MG63 (cell line): ENCODE measurements around the gene OCIAD2. TPM values are rescaled to one million over a fixed set of nuclear protein-coding genes. Genes with fewer than 3 reads are reported as not detected.
"Not testable (repeated sequence)": the region's sequence is repeated elsewhere in the genome, so short reads cannot be mapped to it uniquely, and the experiment has no call there.

Experiments used
- DNase-seq: peaks from one replicate; pipeline ENCODE4 v3.0.0-alpha.2; 2020
- H3K27me3 ChIP-seq: fragments of 250-450 bp; sonication (Bioruptor Pico); 2 replicates; pipeline ENCODE4 v1.5.1; 2020; ENCODE audit warnings: mild to moderate bottlenecking, moderate library complexity
- H3K36me3 ChIP-seq: fragments of 250-450 bp; sonication (Bioruptor Pico); 2 replicates; pipeline ENCODE4 v1.5.1; 2020; ENCODE audit warnings: mild to moderate bottlenecking, moderate library complexity
- H3K4me3 ChIP-seq: fragments of 250-450 bp; sonication (Bioruptor Pico); 2 replicates; pipeline ENCODE4 v1.5.1; 2020; ENCODE audit warnings: mild to moderate bottlenecking, moderate library complexity
- H3K9me3 ChIP-seq: fragments of 250-450 bp; sonication (Bioruptor Pico); 2 replicates; pipeline ENCODE4 v1.5.1; 2020; ENCODE audit warnings: mild to moderate bottlenecking, moderate library complexity
- total RNA-seq: library from RNA; depleted of rRNA; stranded (reverse); fragments of >200 nt; shearing (Covaris generic); gene quantifications from 2 replicates; pipeline ENCODE4 v1.2.3, GENCODE V29; 2014; ENCODE audit warnings: low replicate concordance

The OCIAD2 gene
- total RNA-seq, 1 experiment from 2014 or later = not detected

DNA sequence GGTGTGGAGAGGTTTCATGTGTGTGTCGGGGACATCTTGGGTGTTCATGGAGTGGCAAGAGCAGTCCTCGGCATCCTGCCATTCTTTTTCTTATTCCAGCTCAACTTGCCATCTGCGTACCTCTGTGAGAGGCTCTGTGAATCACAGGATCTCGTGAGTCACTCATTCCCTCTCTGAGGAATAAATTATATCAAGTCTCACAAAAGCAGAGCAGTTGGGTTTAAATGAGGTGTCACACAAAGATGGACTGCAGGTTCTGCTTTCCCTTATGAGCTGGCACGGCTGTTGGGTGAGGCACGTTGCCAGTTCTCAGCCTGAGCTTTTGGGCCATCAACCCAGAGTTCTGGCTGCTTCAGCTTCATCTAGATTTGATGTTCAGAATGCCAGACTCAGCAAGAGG lies 6.8 kb upstream of the OCIAD2 start:
- DNase-seq = peak; percentile 63
- Histone ChIP-seq H3K27me3 (no peaks in the 10 kb centered on the region), H3K4me3 (no peak overlapping the region), H3K36me3 (no peaks in the 10 kb centered on the region), H3K9me3 (no peaks in the 10 kb centered on the region)

GRCh38 chr4:48912349-48912748 lies 5.8 kb upstream of the OCIAD2 start:
- Histone ChIP-seq H3K36me3 (no peaks in the 10 kb centered on the region), H3K4me3 (no peak overlapping the region), H3K27me3 (no peaks in the 10 kb centered on the region), H3K9me3 (no peaks in the 10 kb centered on the region)
- no peak for DNase-seq

- no peak for DNase-seq
- Histone ChIP-seq H3K27me3 (no peaks in the 10 kb centered on the region), H3K36me3 (no peaks in the 10 kb centered on the region), H3K4me3 (no peak overlapping the region), H3K9me3 (no peaks in the 10 kb centered on the region)
Measured at GRCh38 chr4:48910511-48910910, 3.9 kb upstream of the OCIAD2 start.

- H3K9me3 ChIP-seq = no peaks in the 10 kb centered on the region
- no peaks in the 10 kb centered on the region for H3K36me3 ChIP-seq
- peak; percentile 92 for DNase-seq
- no peak overlapping the region for H3K4me3 ChIP-seq
- H3K27me3 ChIP-seq = no peaks in the 10 kb centered on the region
Measured at GRCh38 chr4:48909697-48910096, 3.1 kb upstream of the OCIAD2 start.

DNA sequence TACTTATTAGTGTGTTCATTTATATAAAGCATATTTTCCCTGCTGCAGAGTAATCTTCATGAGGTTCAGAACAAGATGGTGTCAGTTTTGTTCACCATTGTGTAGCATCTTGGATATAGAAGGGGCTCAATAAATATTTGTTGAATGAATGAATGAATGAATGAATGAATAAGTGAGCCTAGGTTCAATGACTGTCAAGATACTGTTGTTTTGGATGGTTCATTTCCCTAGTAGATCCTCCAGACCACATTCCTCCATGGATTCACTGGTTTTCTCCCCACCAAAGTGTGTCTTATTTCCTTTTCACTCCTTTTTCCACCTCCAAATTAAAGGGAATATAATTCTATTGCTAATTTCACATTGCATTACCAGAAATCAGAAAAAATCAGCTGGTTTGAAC lies 2.1 kb upstream of the OCIAD2 start:
- H3K27me3 ChIP-seq = no peaks in the 10 kb centered on the region
- H3K4me3 ChIP-seq = no peak overlapping the region
- no peaks in the 10 kb centered on the region for H3K9me3 ChIP-seq
- no peak for DNase-seq
- no peaks in the 10 kb centered on the region for H3K36me3 ChIP-seq

- Histone ChIP-seq H3K4me3 (no peak overlapping the region), H3K9me3 (no peaks in the 10 kb centered on the region), H3K36me3 (no peaks in the 10 kb centered on the region), H3K27me3 (no peaks in the 10 kb centered on the region)
- peak; percentile 6 for DNase-seq
Measured at GRCh38 chr4:48907706-48908477, 1.3 kb upstream of the OCIAD2 start.

DNA sequence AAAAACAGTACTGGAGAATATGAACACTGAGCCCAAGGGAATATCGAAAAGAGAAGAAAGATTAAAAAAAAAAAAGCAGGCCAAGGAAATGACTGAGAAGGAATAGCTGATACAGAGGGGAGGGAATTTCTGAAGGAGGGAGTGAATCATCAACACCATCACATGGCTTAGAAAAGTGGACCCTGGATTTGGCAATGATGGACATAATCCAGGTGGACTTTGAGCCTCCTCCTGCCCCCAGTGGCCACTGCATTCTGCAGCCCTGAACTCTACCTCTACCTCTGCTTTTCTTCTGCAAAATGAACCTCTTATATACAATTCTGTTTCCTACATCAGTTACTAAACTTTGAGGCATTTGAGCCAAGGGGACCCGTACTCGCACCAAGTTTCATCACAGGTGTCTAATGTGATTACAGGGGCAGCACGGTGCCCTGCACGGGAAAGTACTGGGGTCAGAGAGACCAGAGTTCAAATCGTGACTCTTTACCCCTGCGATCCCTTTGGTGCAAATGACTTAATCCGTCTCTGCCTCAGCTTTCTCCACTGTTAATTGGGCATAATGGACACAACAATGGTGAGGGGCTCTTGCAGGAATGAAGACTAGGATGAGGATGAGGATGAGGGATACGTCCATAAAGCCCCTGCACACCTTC lies 1.1 kb downstream of the OCIAD2 start:
- no peaks in the 10 kb centered on the region for H3K36me3 ChIP-seq
- no peaks in the 10 kb centered on the region for H3K9me3 ChIP-seq
- no peak overlapping the region for H3K4me3 ChIP-seq
- no peak for DNase-seq
- H3K27me3 ChIP-seq = no peaks in the 10 kb centered on the region

GRCh38 chr4:48904541-48905142 lies 1.9 kb downstream of the OCIAD2 start:
- DNase-seq = no peak
- Histone ChIP-seq H3K4me3 (no peak overlapping the region), H3K27me3 (no peaks in the 10 kb centered on the region), H3K36me3 (no peaks in the 10 kb centered on the region), H3K9me3 (no peaks in the 10 kb centered on the region)

DNA sequence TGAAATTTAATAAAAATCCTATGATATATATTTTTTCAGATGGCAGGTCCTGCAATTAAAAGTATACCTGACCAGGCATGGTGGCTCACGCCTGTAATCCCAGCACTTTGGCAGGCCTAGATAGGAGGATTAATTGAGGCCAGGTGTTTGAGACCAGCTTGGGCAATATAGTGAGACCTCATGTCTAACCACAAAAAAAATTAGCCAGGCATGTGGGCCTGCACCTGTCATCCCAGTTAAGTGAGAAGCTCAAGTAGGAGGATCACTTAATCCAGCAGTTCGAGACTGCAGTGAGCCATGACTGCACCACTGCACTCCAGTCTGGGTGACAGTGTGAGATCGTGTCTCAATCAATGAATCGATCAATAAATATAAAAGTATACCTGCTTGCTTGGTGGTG lies 2.5 kb downstream of the OCIAD2 start:
- H3K36me3 ChIP-seq = no peaks in the 10 kb centered on the region
- H3K9me3 ChIP-seq = no peaks in the 10 kb centered on the region
- H3K4me3 ChIP-seq = no peak overlapping the region
- H3K27me3 ChIP-seq = no peaks in the 10 kb centered on the region
- no peak for DNase-seq

GRCh38 chr4:48902266-48902665 lies 4.3 kb downstream of the OCIAD2 start:
- no peak overlapping the region for H3K4me3 ChIP-seq
- no peaks in the 10 kb centered on the region for H3K27me3 ChIP-seq
- peak; percentile 34 for DNase-seq
- no peaks in the 10 kb centered on the region for H3K36me3 ChIP-seq
- no peaks in the 10 kb centered on the region for H3K9me3 ChIP-seq

GRCh38 chr4:48901196-48901595 lies 5.4 kb downstream of the OCIAD2 start:
- Histone ChIP-seq H3K9me3 (no peaks in the 10 kb centered on the region), H3K27me3 (no peaks in the 10 kb centered on the region), H3K36me3 (no peaks in the 10 kb centered on the region), H3K4me3 (no peak overlapping the region)
- DNase-seq = no peak

DNA sequence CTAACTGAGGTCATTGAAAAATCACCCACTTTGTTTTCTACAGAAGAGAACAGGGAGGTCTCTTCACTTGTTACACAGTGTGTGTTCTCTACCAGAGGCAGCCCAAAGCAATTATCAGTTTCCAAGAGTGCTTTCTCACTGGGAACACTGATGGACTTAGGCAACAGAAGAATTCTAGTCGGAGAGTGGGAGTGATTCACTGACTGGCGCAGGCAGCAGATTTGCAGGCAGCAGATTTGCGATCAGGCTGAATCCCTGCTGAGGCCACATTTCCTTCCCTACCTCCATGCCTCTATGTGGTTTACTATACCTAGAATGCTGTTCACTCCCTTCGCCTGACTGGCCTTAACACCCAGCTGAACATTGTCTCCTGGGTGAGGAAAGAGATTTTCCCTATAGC lies 6.6 kb downstream of the OCIAD2 start:
- Histone ChIP-seq H3K27me3 (no peaks in the 10 kb centered on the region), H3K9me3 (no peaks in the 10 kb centered on the region), H3K4me3 (no peak overlapping the region), H3K36me3 (no peaks in the 10 kb centered on the region)
- peak; percentile 7 for DNase-seq

- DNase-seq = no peak
- Histone ChIP-seq H3K36me3 (no peaks in the 10 kb centered on the region), H3K4me3 (no peak overlapping the region), H3K27me3 (no peaks in the 10 kb centered on the region), H3K9me3 (no peaks in the 10 kb centered on the region)
Measured at GRCh38 chr4:48899432-48899749, 7.2 kb downstream of the OCIAD2 start.

GRCh38 chr4:48898733-48899431 lies 7.7 kb downstream of the OCIAD2 start:
- DNase-seq = no peak
- Histone ChIP-seq H3K9me3 (no peaks in the 10 kb centered on the region), H3K36me3 (no peaks in the 10 kb centered on the region), H3K27me3 (no peaks in the 10 kb centered on the region), H3K4me3 (no peak overlapping the region)

DNA sequence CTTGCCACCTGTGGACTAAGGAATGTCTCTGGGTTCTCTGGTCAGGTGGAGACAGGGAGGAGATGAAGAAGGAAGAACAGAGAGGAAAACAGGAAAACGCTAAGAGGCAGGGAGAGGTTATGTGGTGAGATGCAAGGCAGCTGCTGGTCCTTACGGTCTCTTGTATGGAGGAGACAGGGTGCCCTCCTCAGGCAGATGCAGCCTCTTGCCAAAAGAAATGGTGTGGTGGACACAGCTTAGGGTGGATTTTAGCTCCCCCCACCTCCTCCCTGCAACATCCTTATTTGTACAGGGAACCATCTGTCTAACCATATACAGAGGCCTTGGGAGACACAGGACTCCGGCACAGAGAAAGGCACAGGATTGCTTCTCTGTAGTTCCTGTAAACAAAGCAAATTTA lies 9.7 kb downstream of the OCIAD2 start:
- Histone ChIP-seq H3K9me3 (no peaks in the 10 kb centered on the region), H3K4me3 (no peak overlapping the region), H3K27me3 (no peaks in the 10 kb centered on the region), H3K36me3 (no peaks in the 10 kb centered on the region)
- DNase-seq = no peak

DNA sequence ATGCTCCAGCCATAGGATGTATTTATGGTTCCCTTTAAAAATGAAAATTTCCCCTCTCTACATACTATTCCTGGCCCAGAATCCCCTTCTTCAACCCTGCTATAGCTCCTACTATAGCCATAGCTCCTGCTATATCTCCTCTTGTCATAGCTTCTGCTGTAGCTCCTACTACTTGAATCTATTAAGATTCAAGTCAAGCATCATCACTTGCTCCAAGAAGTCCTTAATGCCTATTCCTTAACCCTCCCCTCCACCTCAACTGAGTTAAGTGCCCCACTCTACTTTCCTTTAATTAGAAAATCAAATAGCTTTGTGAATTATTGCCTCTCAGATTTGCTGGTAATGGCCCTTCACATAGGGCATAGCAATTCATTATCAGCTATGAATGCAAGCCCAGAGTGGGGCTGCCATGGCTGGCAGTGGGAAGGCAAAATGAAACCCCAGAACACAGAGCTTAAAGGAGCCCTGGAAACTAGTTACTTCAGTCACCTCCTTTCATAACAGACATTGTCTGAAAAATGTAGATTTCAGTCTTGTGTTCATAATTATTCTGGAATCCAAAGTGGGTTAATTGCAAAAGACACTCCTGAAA lies 15.4 kb downstream of the OCIAD2 start:
- no peaks in the 10 kb centered on the region for H3K27me3 ChIP-seq
- H3K4me3 ChIP-seq = no peak overlapping the region
- H3K9me3 ChIP-seq = no peaks in the 10 kb centered on the region
- no peak for DNase-seq
- no peaks in the 10 kb centered on the region for H3K36me3 ChIP-seq

DNA sequence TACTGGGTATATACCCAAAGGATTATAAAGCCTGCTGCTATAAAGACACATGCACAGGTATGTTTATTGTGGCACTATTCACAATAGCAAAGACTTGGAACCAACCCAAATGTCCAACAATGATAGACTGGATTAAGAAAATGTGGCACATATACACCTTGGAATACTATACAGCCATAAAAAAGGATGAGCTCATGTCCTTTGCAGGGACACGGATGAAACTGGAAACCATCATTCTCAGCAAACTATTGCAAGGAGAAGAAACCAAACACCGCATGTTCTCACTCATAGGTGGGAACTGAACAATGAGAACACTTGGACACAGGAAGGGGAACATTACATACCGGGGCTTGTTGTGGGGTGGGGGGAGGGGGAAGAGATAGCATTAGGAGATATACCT lies 16.8 kb downstream of the OCIAD2 start:
- not testable (repeated sequence) for DNase-seq, H3K36me3 ChIP-seq, H3K4me3 ChIP-seq, H3K27me3 ChIP-seq, H3K9me3 ChIP-seq
